GM18526 (cell line): ENCODE measurements around the gene CLRN3.

Source experiments
- POLR2A ChIP-seq: IDR thresholded peaks from 3 replicates; pipeline ENCODE4 v1.6.1; 2011; ENCODE audit not compliant: insufficient read length; ENCODE audit errors: extremely low read depth

Gene CLRN3

DNA sequence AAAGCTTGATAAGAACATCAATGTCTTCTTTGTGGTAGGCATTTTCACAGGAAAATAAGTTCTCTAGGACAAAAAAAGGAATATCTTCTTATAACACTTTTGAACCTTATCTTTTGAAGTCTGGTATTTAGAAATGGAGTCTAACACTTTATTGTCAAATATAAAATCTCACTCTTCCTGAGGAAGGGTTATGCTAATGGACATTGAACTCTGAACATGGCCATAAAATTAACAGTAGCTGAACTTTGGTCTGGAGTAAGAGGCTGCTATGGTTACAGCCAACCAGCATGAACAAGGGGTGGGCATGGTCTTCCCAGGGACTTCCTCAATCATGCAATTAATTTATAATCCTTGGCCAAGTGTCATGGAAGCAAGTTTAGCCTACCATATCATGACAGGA lies at the start of gene CLRN3:
CLRN3 (minus strand) TSS at position 199 of the 400 bp plus-strand sequence; CDS start at position 42, 157 bp downstream.
- TF ChIP-seq POLR2A, result no peak

DNA sequence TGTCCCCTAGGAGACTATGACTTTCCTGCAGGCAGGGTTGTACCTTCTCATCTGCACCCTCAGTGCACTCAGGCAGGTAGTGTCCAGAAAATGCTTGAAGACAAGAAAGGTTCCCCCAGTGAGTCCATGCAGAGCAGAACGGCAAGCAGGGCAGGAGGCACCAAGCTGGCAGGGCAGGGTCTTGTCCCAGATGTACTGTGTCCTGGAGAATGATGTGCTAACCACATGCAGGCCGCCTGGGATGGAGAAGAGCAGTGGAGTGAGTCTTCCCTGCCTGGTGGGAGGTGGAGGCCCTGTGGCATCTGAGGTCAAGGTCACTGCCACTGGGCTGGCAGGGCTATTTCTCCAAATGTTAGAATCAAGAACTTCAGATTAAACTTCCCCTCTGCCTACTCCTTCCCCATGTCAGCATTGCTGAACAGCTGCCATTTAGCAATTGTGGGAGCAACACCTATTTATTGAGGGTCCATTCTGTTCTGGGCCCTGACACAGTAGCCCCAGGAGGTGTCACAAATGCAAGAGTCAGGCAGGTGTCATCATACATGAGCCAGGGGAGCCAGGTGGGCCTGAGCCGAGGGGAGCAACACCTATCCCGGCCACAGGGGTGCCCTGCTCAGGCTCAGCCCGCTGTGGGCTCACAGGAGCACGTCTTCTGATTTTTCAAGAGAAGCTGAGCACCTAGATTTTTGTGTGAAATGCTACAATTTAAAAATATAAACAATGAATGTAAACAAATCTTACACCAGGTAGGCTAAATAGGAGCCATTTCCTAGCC lies 48.3 kb upstream of the CLRN3 start:
- TF ChIP-seq POLR2A, result no peak

DNA sequence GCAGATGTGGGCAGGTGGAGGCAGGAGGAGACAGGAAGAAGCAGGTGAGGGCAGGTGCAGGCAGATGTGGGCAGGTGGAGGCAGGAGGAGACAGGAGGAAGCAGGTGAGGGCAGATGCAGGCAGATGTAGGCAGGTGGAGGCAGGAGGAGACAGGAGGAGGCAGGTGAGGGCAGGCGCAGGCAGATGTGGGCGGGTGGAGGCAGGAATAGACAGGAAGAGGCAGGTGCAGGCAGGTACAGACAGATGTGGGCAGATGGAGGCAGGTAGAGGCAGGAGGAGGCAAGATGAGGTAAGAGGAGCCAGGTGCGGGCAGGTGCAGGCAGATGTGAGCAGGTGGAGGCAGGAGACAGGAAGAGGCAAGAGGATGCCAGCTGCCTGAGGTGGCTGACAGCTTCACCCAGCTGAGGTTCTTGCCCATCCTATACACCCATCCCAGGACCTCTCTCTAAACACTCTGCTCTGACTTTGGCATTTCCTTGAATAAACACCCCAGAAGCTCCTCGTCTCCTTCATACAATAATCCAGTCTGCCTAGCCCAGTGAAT lies 47.1 kb upstream of the CLRN3 start:
- no peak for TF ChIP-seq POLR2A

GRCh38 chr10:127937915-127938463 lies 45.2 kb upstream of the CLRN3 start:
- TF ChIP-seq POLR2A, result no peak

DNA sequence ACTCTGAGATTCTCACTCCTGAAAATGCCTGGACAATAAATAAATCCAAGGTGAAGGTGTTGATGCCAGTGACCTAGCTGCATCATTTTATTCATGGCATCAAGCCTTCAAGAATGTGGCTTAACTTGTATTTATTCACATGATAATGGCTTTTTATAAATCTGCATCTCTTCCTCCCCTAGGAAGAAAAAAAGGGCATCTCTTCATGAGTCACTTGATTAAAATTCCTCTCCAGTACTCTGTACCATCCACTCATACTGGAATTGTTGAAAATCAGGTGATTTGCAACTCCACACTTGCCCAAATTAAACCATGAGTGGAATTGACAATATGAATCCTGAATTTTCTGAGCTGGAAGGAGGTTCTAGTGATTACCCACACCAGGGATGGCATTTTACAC lies 44.3 kb upstream of the CLRN3 start:
- no peak for TF ChIP-seq POLR2A

DNA sequence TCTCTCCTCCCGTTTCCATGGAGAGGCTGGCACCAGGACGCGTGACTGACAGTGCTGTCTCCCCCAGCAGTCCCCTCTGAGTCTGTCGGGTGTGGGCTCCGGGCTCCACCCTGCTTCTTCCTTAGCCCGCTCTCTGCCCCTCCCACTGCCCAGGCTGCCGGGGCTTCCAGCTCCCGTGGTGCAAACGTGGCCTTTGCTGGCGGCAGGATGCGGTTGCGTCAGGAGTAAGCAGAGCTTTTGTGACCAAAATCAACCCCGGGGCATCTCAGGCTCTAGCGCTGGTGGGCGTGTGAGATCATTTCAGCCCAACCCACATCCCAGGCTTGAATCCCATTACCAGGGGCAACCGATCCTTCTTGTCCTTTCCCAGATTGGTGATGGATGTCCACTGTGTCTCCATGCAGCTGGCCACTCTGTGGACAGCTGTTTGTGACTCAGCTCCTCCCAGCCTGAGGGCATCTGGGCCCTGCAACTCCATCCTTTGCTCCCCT lies 42.4 kb upstream of the CLRN3 start:
- TF ChIP-seq POLR2A, result no peak

GRCh38 chr10:127934383-127934782 lies 41.6 kb upstream of the CLRN3 start:
- no peak for TF ChIP-seq POLR2A

- no peak for TF ChIP-seq POLR2A
These were observed 40.5 kb upstream of the CLRN3 start for GRCh38 chr10:127933271-127933670.

DNA sequence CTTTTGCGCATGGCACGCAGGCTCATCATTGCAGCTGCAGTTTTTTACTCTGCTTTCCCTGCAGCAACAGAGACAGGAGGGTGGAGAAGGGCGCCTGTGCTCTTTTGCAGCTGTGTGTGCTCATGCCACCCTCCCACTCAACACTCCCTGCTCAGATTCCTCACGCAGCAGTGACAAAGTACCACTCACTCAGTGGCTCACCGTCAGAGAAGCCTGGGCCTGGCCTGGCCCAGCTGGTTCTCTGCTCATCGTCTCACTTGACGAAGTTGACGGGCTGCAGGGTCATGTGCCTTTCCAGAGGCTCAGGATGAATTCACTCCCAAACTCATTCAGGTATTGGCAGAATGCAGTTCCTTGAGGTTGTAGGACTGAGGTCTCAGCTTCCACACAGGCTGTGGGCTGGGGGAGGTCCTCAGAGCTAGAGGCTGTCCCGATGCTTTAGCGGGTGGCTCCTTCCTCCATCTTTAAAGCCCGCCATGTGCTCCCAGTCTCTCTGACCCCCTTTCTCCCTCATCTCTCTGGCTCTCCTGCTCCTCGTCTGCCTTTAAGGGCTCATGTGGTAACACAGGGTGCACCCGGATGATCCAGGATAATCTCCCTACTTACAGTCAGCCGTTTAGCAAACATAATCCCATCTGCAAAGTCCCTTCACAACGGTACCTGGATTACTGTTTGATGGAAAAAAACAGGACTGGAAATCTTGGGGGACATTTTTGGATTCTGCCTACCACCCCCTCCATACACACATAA lies 40.0 kb upstream of the CLRN3 start:
- TF ChIP-seq POLR2A, result no peak

DNA sequence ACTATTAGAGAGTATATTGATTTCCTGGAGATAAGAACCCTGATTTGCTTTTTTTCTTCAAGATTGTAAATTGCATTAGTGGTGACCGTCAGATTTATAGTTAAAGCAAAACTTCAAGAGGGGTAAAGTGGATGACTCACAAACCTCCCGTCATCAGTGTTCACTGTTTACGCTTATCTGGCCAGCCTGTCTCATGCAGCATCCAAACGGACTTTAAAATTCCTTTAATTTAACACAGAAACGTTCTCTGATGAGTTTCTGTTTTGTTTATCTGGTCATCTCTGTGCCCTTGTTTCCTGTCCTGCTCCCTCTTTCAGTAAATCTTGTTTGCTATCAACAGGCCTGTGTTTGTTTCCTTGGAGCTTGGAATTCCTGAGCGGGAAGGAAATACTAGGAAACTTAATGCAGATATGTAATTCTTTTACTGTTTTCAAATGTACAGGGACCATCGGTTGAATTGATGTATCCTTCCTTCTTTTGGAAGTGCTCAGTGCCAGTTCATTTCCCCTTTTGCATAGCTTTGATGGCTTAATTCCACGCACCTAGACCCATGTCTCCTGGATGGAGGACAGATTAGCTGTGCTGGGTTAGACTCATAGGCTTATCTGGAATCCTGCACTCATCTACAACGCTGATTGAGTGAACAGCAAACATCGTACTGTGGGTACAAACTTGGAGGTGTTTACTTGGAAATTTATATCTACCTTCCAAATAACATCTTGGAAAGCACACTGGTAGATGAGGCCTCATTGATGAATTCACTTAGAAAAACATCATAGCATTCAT lies 35.5 kb upstream of the CLRN3 start:
- no peak for TF ChIP-seq POLR2A

- no peak for TF ChIP-seq POLR2A
These were observed 33.7 kb upstream of the CLRN3 start for GRCh38 chr10:127926455-127926854.

DNA sequence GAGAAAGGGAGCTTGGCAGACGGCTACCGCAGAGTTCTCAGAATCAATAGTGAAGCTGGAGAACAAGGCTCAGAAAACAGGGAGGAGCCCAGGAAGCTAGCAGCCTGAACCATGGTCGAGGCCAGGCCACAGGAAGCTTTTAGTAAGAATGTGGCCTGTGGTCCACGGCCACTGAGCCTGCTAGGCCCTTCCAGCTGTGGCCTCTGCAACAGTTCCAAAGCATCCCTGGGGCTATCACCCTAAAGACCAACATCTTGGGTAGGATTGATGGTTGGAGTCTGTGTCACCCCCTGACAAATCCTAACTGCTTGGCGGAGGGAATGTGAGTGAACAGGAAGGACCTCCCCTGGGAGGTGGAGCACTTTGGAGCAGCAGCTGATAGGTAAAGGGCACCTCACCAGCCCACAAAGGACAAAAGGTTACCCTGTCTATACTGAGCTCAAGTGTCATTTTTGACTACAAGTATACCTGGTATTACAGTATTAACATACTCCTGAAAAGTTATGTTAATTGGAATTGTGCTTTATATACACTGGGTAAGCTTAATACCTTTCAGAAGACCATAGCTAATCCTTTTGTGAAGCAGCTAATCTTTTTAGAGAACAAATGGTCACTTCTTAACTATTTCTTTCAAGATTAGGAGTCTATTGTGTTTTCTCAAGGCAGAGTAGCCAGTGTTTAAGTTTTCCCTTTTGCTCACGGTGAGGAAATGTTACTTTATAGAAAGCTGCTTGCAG lies 32.9 kb upstream of the CLRN3 start:
- TF ChIP-seq POLR2A, result no peak

DNA sequence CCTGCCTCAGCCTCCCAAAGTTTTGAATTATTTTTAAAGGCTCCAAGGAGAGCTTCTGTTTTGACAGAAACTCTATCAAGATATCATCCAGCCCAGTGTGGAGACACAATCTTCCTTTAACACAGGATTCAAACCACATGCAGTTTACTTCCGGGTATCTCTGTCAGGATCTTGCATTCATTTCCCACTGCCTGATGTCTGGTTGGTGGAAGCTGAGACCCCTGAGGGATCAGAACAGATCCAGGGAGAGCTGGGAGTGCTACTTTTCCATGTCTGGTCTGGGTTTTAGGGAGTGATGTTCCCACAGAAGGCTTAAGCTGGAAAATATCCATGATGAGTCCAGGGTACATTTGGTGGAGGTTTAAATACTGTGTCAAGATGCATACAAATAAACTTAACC lies 30.9 kb upstream of the CLRN3 start:
- no peak for TF ChIP-seq POLR2A

GRCh38 chr10:127922675-127923366 lies 30.1 kb upstream of the CLRN3 start:
- TF ChIP-seq POLR2A, result no peak

DNA sequence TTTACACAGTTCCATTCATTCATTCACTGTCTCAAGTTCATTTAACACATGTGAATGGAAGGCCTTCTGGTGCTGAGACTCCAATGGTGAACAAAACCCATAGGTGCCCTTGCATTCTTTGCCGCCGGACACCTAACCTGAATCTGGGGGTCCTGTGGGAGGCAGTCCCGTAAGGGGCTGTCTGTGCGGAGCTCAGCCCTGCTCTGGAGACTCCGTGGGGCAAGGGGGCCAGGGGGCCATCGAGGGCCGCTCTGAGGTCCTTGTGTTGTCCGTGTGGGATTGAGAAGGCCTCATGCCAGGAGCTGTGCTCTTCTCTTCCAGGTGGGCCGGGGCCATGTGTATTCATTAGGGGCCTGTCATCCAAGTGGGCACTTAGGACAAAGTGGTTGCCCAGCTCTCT lies 29.5 kb upstream of the CLRN3 start:
- TF ChIP-seq POLR2A, result no peak
